Measurements from ENCODE around the gene C1orf232. TPM values are rescaled to one million over a fixed set of nuclear protein-coding genes. Genes with fewer than 3 reads are reported as not detected.

Gene C1orf232
- total and polyA plus RNA-seq, 2 of the 13 experiments (the other 11 are each of a cell fraction or from before 2014, with no cell fraction given), result not detected

DNA sequence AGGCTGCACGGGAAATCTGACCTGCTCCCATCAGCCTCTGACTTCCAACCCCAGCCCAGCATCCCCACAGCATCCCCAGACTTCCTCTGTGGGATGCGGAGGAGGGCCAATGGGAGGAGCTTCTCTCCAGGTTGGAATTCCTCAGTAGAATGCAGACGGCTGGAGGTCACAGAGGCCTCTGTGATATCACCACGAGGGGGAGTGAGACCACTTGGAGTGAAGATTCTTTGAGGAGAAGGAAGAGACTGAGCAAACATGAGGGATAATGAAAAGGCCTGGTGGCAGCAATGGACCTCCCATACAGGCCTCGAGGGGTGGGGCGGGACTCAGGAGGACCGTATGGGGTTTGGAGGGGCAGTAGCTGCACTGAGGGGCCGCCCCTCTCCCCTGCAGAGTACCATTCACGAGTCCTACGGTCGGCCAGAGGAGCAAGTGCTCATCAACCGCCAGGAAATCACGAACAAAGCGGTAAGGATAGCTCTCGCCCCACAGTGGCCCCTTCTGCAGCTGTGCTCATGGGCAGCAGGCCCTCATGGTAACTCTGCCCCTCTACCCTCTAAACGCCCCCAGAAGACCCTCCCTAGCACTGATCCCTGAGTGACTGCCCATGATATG lies 21.7 kb upstream of the C1orf232 start, which contains the start of gene CATSPER4 (continued):
- TF ChIP-seq, protein P1, sequence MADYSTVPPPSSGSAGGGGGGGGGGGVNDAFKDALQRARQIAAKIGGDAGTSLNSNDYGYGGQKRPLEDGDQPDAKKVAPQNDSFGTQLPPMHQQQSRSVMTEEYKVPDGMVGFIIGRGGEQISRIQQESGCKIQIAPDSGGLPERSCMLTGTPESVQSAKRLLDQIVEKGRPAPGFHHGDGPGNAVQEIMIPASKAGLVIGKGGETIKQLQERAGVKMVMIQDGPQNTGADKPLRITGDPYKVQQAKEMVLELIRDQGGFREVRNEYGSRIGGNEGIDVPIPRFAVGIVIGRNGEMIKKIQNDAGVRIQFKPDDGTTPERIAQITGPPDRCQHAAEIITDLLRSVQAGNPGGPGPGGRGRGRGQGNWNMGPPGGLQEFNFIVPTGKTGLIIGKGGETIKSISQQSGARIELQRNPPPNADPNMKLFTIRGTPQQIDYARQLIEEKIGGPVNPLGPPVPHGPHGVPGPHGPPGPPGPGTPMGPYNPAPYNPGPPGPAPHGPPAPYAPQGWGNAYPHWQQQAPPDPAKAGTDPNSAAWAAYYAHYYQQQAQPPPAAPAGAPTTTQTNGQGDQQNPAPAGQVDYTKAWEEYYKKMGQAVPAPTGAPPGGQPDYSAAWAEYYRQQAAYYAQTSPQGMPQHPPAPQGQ (CRISPR knock-in tag; IDR thresholded peaks at IDR 0.05; ENCODE audit: borderline replicate concordance), result no peak
- TF ChIP-seq CC2D1A (CRISPR knock-in tag; IDR thresholded peaks at IDR 0.05), result no peak
- no peak for TF ChIP-seq PTBP1 (IDR thresholded peaks at IDR 0.05; ENCODE audit: low read depth, low read length, poor library complexity, severe bottlenecking)
- no peak for TF ChIP-seq SOX6 (IDR thresholded peaks at IDR 0.05)
- TF ChIP-seq SOX6 (CRISPR knock-in tag; IDR thresholded peaks at IDR 0.05), result no peak
- TF ChIP-seq ZNF136 (CRISPR knock-in tag; IDR thresholded peaks at IDR 0.05; ENCODE audit: low read depth), result no peak
- no peak for TF ChIP-seq JARID2 (CRISPR knock-in tag; IDR thresholded peaks at IDR 0.05; ENCODE audit: insufficient replicate concordance)
- TF ChIP-seq ATM (IDR thresholded peaks at IDR 0.05; ENCODE audit: borderline replicate concordance), result no peak
- no peak for TF ChIP-seq HNF4A (CRISPR knock-in tag; IDR thresholded peaks at IDR 0.05)
- no peak for TF ChIP-seq ZNF282 (IDR thresholded peaks at IDR 0.05; ENCODE audit: partially characterized antibody)
- no peak for TF ChIP-seq SRF (IDR thresholded peaks at IDR 0.05; ENCODE audit: low read depth, low read length)
- TF ChIP-seq ZNF615 (CRISPR knock-in tag; IDR thresholded peaks at IDR 0.05; ENCODE audit: borderline replicate concordance), result no peak
- no peak for TF ChIP-seq RFX1 (IDR thresholded peaks at IDR 0.05)
- TF ChIP-seq ZNF598 (CRISPR knock-in tag; IDR thresholded peaks at IDR 0.05; ENCODE audit: borderline replicate concordance), result no peak

Measured in HepG2 (cell line).